ENCODE data around the gene ANKUB1.

Gene ANKUB1

GRCh38 chr3:149753717-149754116 lies 38.6 kb downstream of the ANKUB1 start:
- no peak for DNase-seq

GRCh38 chr3:149752788-149753136 lies 39.6 kb downstream of the ANKUB1 start:
- DNase-seq: no peak

DNA sequence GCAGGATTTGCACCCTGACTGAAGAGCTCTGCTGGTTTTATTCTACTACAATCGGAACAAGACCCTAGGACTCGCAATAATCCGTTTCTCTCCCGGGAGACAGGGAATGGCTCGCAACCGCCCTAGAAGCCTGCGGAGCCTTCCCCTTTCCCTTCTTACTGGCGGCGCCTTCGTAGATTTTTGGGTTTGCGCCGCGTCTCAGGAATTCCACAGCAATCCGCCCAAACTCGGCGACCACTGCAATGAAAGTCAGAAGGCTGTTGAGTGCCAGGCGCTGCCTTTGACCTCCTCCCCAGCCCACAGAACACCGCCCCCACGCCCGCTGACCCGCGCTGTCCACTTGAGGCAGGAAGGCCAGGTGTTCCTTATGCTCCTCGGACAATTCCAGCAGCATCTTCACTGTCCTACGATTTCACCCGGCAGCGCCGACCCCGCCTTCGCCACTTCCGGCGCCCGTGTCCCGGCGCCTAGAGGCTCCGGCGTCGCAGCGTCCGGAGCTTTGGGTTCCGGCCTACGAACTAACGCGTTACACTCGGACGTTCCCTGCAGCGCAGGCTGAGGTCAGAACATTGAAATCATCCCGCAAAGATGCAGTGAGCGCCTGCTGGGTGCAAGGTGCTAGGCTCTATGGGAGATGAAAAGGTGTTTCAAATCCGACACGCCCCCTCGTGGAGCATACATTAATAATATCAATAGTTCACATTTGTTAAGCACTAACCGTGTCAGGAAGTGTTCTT lies 40.1 kb downstream of the ANKUB1 start, which contains the start of gene COMMD2:
Gene COMMD2, minus strand, starts transcription at position 439 of the 737 bp plus-strand sequence. Its CDS starts 45 bp downstream, at position 394.
- peak; percentile 87 for DNase-seq

GRCh38 chr3:149751551-149751950 lies 40.8 kb downstream of the ANKUB1 start:
- no peak for DNase-seq

DNA sequence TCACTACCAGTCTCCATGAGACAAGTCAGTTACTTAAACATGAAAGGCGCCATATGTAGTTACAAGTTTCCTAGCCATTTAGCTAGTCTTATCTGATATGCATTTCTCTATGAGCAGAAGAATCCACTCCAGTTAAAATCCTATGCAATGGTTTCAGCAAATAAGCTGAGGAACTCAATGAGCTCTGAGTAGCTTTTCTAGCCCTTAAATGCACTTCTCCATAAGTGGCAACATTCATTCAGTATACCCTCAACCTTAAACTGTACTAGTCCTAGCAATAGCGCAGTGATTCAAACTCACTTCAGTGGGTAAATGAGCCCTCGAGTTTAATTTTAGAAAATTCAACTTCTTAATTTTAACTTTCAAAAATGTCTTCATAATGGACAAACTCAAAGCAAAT lies 47.7 kb downstream of the ANKUB1 start:
- no peak for DNase-seq

DNA sequence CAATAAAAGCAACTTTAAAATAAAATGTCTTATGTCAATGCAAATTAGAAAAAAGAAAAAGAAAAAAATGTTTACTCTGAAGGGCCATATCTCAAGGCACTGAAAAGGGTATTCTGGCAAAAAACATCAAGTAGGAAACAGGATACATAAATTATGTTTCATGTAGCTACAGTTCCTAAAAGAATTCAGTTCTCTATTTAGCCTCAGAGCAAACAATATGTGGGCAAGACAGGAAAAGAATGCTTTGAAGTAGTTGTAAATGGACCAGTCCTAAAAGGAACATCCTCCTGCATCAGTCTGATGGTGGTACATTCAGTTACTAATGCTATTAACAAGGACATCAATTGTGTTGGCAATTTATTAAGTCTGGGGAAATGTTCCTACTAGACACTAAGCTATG lies 48.2 kb downstream of the ANKUB1 start:
- DNase-seq: no peak

GRCh38 chr3:149739396-149739795 lies 53.0 kb downstream of the ANKUB1 start:
- no peak for DNase-seq

- no peak for DNase-seq
These were observed 53.5 kb downstream of the ANKUB1 start for GRCh38 chr3:149738876-149739275.

- no peak for DNase-seq
These were observed 55.5 kb downstream of the ANKUB1 start for GRCh38 chr3:149736953-149737205.

DNA sequence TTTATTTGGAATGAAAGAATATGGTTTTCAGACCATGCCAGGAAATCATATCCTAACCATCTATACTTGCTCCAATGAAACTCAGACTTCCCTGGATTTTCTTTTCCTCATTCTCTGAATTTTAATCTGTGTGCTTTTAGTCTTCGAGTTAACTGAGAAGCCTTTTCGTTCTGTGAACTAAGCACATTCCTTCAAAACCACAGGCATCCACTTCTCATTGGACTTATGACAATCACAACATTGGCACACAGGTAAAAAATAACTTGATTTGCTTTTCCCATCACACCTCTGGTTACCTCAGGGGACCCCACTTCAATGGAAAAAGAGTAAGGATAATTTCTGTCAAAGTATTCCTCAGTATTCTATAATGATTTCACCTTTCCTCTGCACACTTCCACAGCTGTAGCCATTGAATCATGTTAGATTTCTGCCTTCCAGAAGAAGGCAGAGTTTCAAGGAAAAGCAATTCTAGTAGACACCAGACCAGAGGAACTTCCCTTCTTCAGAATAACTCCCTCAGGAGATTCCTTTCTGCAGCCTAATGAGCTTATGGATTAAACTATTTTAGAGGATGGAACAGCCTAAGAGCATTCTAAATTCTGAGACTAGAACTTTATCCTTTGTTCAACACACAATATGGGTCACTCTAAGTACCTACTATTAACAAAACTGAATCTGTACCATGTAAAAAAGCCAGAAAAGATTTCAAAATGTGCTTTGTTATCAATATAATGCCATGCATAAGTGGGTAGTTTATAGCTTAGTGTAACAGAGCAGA lies 56.0 kb downstream of the ANKUB1 start:
- DNase-seq: peak; percentile 64

DNA sequence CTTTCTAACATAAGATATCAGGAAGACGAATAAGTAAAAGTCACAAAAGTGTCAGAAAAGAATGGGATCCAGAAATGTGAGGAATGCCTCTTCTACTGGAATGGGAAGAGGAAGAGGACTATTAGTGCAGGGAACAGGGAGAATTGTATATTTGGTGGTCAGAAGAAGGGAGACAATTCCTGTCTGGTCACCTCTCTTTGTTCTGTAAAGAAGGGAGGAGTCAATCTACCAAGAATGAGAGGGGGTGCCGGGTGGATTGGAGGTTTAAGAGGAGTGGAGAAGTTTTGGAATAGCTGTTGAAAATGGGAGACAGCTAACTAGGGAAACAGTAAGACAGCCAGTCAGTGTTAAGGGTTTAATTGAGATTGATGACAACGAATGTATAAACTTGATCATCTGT lies 60.1 kb downstream of the ANKUB1 start:
- DNase-seq: no peak

DNA sequence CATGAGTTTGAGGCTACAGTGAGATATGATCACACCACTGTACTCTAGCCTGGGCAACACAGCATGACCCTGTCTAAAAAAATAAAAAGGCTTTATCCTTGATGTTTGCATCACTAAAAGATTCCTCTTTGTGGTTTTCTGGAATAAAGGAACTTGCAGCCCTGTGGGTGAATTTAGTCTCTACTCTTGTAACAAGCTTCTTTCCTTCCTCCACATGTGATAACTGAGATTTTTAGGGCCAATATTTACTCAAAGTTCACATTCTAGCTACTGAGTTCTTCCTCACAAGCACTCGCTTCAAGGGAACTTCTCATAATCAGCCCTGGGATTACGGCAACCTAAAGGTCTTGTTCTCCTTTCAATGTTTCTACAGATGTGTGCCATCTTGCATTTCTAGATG lies 64.7 kb downstream of the ANKUB1 start:
- DNase-seq: no peak

- DNase-seq: peak; percentile 53
These were observed 65.5 kb downstream of the ANKUB1 start for GRCh38 chr3:149726716-149727407.

DNA sequence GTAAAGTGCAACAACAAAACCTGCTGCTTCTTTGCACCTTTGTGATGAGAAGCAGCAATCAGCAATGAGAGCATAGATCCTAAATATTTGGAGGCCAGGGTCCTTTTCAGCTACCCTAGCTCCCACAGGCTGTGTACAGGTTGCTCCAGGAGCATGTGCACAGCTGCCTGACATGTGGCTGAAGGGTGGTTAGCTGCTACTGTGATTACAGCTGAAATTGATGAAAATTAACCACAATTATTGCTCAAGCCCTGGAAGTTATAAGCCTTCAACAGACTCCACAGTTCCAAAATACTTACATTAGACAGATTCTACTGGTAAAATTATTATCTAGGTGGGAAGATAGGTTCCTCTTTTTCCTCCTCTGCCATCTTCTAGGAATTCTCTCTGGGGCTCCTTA lies 68.6 kb downstream of the ANKUB1 start:
- DNase-seq: no peak

GRCh38 chr3:149720918-149721317 lies 71.4 kb downstream of the ANKUB1 start:
- no peak for DNase-seq

GRCh38 chr3:149717391-149718056 lies 74.8 kb downstream of the ANKUB1 start:
- DNase-seq: peak; percentile 73

DNA sequence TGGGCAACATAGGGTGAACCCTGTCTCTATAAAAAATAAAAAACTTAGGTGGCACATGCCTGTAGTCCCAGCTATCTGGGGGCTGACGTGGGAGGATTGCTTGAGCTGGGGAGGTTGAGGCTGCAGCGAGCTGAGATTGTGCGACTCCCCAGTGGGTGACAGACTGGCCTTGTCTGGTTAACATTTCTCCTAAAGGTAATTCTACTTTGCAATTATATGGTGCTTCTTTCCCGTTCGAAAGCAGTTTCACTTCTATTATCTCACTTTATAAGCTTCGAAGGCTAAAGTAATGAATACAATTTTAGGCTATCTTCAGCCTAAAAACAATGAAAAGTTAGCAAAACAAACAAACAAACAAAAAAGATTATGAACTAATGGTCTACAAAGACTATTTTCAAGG lies 75.4 kb downstream of the ANKUB1 start:
- no peak for DNase-seq

- no peak for DNase-seq
These were observed 77.1 kb downstream of the ANKUB1 start for GRCh38 chr3:149715247-149715646.

- DNase-seq: no peak
These were observed 78.4 kb downstream of the ANKUB1 start for GRCh38 chr3:149713730-149714654.

Measured in fibroblast of skin of right biceps (primary cell).